Astrocyte (in vitro differentiated cells and primary cell): ENCODE data around the gene TSEN54.
"Not testable (repeated sequence)": the region's sequence is repeated elsewhere in the genome, so short reads cannot be mapped to it uniquely, and the experiment has no call there.

Experiments used
- CTCF ChIP-seq: IDR thresholded peaks from 2 replicates; pipeline ENCODE4 v1.5.1; 2011; ENCODE audit warnings: low read depth, mild to moderate bottlenecking, inconsistent platforms, low read length, moderate library complexity; ENCODE audit not compliant: insufficient read depth
- EZH2 ChIP-seq: IDR thresholded peaks from 2 replicates; pipeline ENCODE4 v1.6.1; 2012; ENCODE audit warnings: mild to moderate bottlenecking, low read length, inconsistent platforms; ENCODE audit not compliant: insufficient read depth

GRCh38 chr17:75477490-75477862 is 38.9 kb upstream of the TSEN54 start:
- TF ChIP-seq CTCF, EZH2: not testable (repeated sequence)
